GM23338 (cell line): Measurements from ENCODE around the gene RXRA.

ENCODE experiments used
- CTCF ChIP-seq, 2 experiments: fragments of 200-600 bp in 1 of 2; sonication (generic) in 1 of 2; conservative IDR thresholded peaks; 2 replicates each; pipeline versions ENCODE4 v1.5.1 to v1.6.1; 2016 to 2017; ENCODE audit warnings: antibody characterized with exemption in 2 of 2, low read depth in 2 of 2, mild to moderate bottlenecking in 2 of 2, moderate library complexity in 1 of 2
- EZH2 ChIP-seq: fragments of 200-600 bp; sonication (generic); IDR thresholded peaks from one replicate; pipeline ENCODE4 v1.8.0; 2017; ENCODE audit warnings: antibody characterized with exemption, mild to moderate bottlenecking, low read depth; ENCODE audit not compliant: unreplicated experiment
- EZH2phosphoT487 ChIP-seq: fragments of 200-600 bp; sonication (generic); IDR thresholded peaks from one replicate; pipeline ENCODE4 v1.8.1; 2018; ENCODE audit warnings: antibody characterized with exemption; ENCODE audit not compliant: unreplicated experiment
- JUNB ChIP-seq: IDR thresholded peaks from one replicate; pipeline ENCODE4 v1.6.1; 2016; ENCODE audit warnings: antibody characterized with exemption; ENCODE audit not compliant: unreplicated experiment
- POLR2AphosphoS5 ChIP-seq: IDR thresholded peaks from 2 replicates; pipeline ENCODE4 v1.6.1; 2016; ENCODE audit warnings: antibody characterized with exemption, low read depth
- ZNF331 ChIP-seq: fragments of 250-450 bp; sonication (Bioruptor Pico); IDR thresholded peaks from 2 replicates; pipeline ENCODE4 v1.5.0; 2020; ENCODE audit warnings: low read depth, mild to moderate bottlenecking, moderate library complexity

- TF ChIP-seq POLR2AphosphoS5, result no peak
- TF ChIP-seq CTCF (conservative IDR thresholded peaks at IDR 0.05; ENCODE audit: low read depth in 2 of 2), result no peak
- TF ChIP-seq EZH2, result no peak
- no peak for TF ChIP-seq EZH2phosphoT487
- no peak for TF ChIP-seq JUNB
- TF ChIP-seq ZNF331, result no peak
These were observed 58.7 kb downstream of the RXRA start for GRCh38 chr9:134384811-134385479.
